GM21381 (cell line): ENCODE measurements around the gene KY.

ENCODE experiments used
- ATAC-seq: cut with Tn5 transposase; IDR thresholded peaks from one replicate; pipeline ENCODE4 v1.9.1; 2021; ENCODE audit warnings: mild to moderate bottlenecking, moderate library complexity; ENCODE audit not compliant: unreplicated experiment

KY gene

DNA sequence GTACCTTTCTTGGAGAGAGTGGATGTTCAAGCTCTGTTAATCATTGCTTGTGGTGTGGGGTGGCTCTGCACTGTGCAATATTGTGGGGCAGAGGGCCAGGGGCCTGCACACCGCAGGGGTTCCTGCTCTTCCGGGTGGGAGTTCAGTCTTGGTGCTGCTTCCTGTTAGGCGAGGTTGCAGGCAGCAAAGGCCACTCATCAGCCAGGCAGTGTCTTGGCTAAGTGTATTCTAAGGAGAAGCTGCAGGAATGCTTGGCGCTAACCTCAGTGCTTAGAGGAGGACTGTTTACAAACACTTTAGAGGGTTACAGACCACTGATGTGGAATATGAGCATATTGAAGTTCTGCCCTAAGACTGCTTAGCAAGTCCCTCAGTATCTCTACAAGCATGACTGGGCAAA is 83.2 kb downstream of the KY start:
- no peak for ATAC-seq

DNA sequence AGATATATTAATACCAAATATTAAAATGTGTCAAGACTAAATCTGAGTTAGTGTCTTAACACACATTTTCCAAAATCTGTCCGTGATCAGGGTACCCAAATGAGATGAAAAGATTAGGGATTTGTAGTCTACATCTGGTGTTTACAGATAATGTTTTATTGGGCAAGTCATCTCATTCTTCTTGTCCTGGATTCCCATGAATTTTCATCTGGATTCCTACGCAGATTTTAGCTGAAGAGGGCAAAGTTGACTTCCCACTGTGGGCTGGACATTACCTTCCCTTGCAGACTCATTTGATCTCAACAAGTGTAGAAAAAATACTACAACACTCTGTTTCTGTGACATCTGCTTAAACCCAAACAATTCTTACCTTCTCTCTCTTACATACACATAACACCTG is 85.8 kb downstream of the KY start:
- ATAC-seq, result no peak

DNA sequence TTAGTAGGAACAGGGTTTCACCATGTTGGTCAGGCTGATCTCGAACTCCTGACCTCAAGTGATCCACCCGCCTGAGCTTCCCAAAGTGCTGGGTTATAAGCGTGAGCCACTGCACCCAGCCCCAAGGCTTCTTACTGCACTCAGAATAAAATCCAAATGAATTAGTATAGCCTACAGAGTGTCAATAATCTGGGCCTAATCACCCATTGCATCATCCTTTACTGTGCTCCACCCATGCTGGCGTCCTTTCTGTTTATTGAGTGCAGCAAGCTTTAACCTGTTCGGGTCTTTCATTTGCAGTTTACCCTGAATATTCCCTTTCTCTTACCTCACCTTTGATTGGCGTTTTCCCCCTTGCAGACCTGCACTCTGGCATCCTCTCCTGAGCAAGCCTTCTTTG is 87.2 kb downstream of the KY start:
- ATAC-seq, result no peak

DNA sequence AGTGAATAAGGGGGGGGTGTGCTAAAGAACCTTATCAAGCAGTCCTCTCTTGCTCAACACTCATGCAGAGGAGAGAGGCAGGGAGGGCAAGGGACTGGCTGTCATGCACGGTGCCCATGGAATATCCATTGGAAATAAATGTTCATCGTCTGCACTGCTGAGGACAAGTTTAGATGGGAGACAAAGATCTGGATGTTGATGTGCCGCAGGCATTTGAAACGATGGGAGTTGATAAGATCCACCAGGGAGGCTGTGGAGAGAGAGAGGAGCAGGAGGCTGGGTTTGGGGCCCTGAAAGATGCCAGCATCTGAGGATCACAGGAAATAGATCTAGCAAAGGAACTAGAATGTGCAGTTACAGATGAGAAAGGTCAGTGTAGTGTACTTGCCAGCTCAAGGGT is 88.8 kb downstream of the KY start:
- no peak for ATAC-seq

DNA sequence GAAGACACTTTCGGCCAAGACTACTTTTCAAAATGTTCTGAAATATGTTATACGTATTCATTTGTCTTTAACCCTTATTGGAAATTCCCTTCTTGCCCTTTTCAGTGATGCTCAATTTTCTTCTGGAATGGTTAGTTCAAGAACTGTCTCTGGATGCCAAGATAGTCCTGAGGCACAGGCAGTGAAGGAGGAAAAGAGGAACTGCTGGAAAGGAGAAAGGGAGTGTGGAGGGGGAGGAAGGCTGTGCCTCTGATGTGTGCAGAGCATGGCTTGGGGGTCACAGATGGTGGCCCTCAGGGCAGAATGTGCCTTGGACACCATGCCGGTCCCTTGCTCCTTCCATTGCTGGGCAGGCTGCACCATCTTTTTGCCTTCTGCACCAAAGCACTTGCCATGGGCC is 91.2 kb downstream of the KY start:
- ATAC-seq, result no peak
